Measurements from ENCODE around the gene KATNA1.
A peak's percentile ranks its signal among the peaks of the same experiment; 100 is the strongest.
"Not testable (repeated sequence)": the region's sequence is repeated elsewhere in the genome, so short reads cannot be mapped to it uniquely, and the experiment has no call there.

The KATNA1 gene

GRCh38 chr6:149648148-149649145 is at the start of gene KATNA1:
Gene KATNA1, minus strand, starts transcription at chr6:149648714. Its CDS starts 10,167 bp downstream, at chr6:149638547.
- DNase-seq (ENCODE audit: low read depth), result peak; percentile 92

DNA sequence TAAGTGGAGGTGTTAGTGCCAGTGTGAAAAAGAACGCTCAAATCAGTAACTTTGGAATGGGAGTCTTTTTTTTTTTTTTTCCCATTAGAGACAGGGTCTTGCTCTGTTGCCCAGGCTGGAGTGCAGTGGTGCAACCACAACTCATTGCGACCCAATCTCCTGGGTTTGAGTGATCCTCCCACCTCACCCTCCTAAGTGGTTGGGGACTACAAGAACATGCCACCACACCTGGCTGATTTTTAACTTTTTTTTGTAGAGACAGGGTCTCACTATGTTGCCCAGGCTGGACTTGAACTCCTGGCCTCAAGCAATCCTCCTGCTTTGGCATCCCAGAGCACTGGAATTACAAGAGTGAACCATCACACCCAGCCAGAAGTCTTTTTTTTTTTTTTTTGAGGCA is 49.7 kb upstream of the KATNA1 start:
- DNase-seq (ENCODE audit: low read depth), result no peak

DNA sequence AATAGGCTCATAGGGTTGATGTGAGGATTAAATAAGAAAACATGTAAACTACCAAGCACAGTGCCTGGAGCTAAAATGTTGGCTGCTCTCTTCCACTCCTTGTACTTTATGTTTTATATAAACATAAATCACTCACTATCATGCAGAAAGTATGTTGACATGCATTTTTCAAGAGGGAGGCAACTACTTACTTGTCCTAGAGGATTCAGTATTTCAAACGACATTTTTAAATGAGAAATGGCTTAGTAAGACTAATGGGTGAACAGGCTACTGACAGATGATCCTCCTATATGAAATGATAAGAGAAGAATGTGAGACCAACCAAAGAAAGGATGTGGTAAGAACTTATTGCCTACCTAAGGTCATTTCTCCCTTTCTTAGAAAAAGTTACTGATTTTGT is 48.4 kb upstream of the KATNA1 start:
- DNase-seq (ENCODE audit: low read depth), result no peak

GRCh38 chr6:149694921-149695320 is 46.4 kb upstream of the KATNA1 start:
- no peak for DNase-seq (ENCODE audit: low read depth)

- DNase-seq (ENCODE audit: low read depth), result no peak
These were observed 42.7 kb upstream of the KATNA1 start for GRCh38 chr6:149691201-149691600.

DNA sequence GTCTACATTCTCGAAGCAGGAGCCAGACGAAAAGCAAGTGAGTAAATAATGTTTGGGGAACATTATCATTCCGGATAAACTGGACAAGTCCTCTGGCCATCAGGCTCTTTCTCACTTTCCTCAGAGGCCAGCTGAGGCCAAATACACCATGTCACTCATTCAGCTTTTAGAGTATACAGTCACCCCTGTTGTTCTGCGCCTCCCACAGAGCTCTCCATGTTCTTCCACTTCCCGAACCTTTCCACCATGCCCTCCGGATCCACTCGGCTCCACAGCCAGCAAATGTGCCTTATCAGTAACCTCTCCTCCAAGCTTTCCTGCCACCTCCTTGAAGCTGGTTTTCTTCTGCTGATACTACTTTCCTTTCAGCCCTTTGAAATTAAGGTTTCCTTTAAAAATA is 37.7 kb upstream of the KATNA1 start:
- DNase-seq (ENCODE audit: low read depth), result no peak

GRCh38 chr6:149683256-149683859 is 34.8 kb upstream of the KATNA1 start:
- no peak for DNase-seq (ENCODE audit: low read depth)

GRCh38 chr6:149681845-149682244 is 33.3 kb upstream of the KATNA1 start:
- DNase-seq (ENCODE audit: low read depth), result not testable (repeated sequence)

DNA sequence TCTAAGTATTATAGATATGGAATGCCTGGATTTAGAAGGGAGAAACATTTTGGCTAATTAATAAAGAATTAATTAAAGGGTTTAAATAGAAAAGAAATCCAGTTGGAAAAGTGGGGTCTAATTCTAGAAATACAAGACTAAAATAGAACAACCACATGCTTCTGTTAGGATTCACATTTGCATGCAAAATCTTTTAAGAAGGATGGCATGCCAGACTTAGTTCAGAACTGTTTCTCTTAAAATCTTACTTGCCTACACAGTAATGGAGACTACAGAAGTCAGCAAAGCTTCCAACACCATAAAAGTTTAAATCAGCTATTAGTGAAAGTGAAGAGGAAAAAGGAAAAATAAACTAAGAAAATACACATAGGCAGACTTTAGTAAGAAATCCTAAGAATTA is 32.7 kb upstream of the KATNA1 start:
- no peak for DNase-seq (ENCODE audit: low read depth)

GRCh38 chr6:149680503-149680902 is 32.0 kb upstream of the KATNA1 start:
- no peak for DNase-seq (ENCODE audit: low read depth)

DNA sequence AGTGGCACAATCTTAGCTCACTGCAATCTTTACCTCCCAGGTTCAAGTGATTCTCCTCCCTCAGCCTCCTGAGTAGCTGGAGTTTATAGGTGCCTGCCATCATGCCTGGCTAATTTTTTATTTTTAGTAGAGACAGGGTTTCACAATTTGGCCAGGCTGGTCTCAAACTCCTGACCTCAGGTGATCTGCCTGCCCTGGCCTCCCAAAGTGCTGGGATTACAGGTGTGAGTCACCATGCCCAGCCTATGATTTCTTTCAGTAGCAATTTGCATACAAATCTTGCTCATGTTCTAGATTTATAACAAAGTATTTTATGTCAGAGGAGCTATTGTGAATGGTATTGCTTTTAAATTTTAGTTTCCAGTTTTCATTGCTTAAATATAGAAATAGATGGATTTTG is 23.8 kb upstream of the KATNA1 start:
- DNase-seq (ENCODE audit: low read depth), result not testable (repeated sequence)

GRCh38 chr6:149660028-149660427 is 11.5 kb upstream of the KATNA1 start:
- DNase-seq (ENCODE audit: low read depth), result no peak

- no peak for DNase-seq (ENCODE audit: low read depth)
These were observed 8.9 kb upstream of the KATNA1 start for GRCh38 chr6:149657441-149657840.

GRCh38 chr6:149651056-149651455 is 2.5 kb upstream of the KATNA1 start:
- no peak for DNase-seq (ENCODE audit: low read depth)

DNA sequence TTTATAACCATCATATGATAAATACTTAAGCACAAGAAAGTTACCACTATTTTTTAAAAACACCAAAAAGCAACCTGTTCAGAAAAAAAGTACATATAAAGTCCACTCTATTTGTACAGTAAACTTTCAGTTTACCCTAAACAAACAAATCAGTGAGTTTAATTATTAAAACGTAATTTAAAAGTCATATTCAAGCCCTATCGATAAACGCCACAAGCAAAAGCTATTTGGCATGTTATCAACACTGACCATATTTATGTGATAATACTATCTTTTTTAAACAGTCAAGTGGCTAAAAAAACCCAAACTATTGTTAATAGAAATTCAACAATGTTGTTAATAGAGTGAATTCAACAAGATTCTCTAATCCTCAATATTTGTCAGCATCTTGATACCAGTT is 1.9 kb downstream of the KATNA1 start:
- DNase-seq (ENCODE audit: low read depth), result no peak

DNA sequence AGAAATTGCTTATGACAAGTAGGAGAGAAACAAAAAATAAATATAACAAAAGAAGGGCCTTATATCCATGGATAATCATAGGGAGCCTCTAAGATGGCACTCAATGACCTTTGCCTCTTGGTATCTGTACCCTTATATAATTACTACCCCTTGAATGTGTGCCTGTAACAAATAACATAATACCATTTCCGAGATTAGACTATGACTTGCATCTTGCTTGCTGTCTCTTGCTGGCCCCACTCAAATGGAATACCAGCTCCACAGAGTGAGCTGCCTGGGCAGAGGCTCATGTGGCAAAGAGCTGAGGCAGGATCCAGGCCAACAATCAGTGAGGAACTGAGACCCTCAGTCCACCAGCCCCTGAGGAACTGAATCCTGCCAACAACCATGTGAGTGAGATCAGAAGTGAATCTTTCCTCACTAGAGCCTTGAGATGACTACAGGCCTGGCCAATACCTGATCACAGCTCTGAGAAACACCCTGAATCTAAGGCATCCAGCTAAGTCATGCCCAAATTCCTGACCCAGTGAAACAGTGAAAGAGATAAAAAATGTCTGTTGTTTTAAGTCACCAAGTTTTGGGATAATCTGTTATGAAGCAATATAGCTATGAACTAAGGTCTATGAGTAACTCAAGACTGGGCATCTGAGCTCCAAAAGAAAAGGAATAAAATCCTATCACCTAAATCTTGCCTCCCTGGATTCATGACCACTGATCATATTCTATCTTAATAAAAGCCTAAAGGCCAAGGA is 5.5 kb downstream of the KATNA1 start:
- no peak for DNase-seq (ENCODE audit: low read depth)

- no peak for DNase-seq (ENCODE audit: low read depth)
These were observed 12.4 kb downstream of the KATNA1 start for GRCh38 chr6:149636124-149636523.

DNA sequence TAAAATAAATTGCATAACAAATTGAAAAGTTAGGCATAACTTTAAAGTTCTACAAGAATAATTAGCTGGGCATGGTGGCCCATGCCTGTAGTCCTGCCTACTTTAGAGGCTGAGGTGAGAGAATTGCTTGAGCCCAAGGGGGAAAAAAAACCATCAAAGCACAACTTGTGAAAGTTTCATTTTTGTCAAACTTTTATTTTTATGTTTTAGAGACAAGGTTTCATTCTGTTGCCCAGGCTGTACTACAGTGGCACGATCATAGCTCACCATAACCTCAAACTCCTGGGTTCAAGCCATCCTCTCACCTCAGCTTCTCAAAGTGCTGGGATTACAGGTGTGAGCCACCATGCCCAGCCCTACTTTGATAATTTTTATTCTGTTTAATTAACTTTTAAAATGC is 14.2 kb downstream of the KATNA1 start:
- DNase-seq (ENCODE audit: low read depth), result no peak

- no peak for DNase-seq (ENCODE audit: low read depth)
These were observed 19.5 kb downstream of the KATNA1 start for GRCh38 chr6:149628875-149629510.

GRCh38 chr6:149627672-149628071 is 20.8 kb downstream of the KATNA1 start:
- DNase-seq (ENCODE audit: low read depth), result no peak

DNA sequence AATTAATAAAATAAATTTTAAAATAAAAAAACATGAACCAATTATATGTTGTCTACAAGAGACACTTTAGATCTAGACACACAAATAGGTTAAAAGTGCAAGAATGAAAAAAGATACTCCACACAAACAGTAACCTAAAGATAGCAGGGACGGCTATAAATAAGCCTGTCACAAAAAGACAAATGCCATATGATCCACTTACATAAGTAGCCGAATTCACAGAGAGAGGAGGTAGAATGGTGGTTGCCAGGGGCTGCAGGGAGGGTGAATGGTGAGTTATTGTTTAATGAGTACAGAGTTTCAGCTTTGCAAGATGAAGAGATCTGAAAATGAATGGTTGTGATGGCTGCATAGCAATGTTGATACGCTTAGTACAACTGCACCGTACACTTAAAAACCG is 32.7 kb downstream of the KATNA1 start:
- no peak for DNase-seq (ENCODE audit: low read depth)

DNA sequence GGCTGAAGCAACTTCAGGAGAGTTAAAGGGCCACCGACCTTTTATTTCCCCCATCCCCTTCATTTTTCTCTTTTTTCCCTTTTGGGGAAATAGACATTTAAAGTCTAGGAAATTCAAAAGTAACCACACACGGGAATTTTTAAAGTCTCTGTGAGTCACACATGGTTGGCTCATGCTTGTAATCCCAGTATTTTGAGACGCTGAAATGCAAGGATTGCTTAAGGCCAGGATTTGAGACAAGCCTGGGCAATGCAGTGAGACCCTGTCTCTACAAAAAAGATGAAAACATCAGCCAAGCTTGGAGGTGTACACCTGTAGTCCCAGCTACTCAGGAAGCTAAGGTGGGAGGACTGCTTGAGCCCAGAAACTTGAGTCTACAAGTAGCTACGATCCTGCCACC is 34.2 kb downstream of the KATNA1 start:
- DNase-seq (ENCODE audit: low read depth), result no peak
